A549 (cell line): ENCODE measurements around the gene TMEM121. TPM values are rescaled to one million over a fixed set of nuclear protein-coding genes. Genes with fewer than 3 reads are reported as not detected.

ENCODE experiments used
- ATAC-seq, 2 experiments: fragments of 200-7000 bp in 1 of 2; fragments of >200 bp in 1 of 2; cut with Nextera tagmentation in 1 of 2; cut with Tn5 transposase in 1 of 2; 3 replicates each; pipeline versions ENCODE4 v1.8.0 to v1.9.1; 2018 to 2020; ENCODE audit warnings: mild to moderate bottlenecking in 1 of 2, moderate library complexity in 1 of 2
- CTCF ChIA-PET: fragments of 300-600 bp; sonication (Branson Sonifier 250); formaldehyde crosslinking; extraction: SDS; loops from one replicate; lab custom pipeline; 2021; ENCODE audit warnings: antibody characterized with exemption, inconsistent platforms; lab: Yijun Ruan, JAX
- POLR2A ChIA-PET: fragments of 350-600 bp; formaldehyde crosslinking; extraction: SDS; loops from one replicate; lab custom pipeline; 2021; ENCODE audit warnings: antibody characterized with exemption, inconsistent platforms; lab: Yijun Ruan, JAX
- DNase-seq, 2 experiments: peaks; one replicate each; pipeline versions ENCODE4 v3.0.0 to v3.0.0-alpha.2; 2011 to 2016; ENCODE audit warnings: low read depth in 1 of 2, low spot score in 1 of 2
- FAIRE-seq: peaks from 2 replicates; lab custom pipeline; 2011; peaks lifted over from hg19 to GRCh38; lab: Jason Lieb, UNC
- H3K27ac ChIP-seq, 2 experiments: fragments of >200 bp; sonication (Bioruptor Twin); formaldehyde crosslinking; 3 replicates each; pipeline ENCODE4 v1.5.1; 2016 to 2017
- H3K4me1 ChIP-seq: fragments of >200 bp; sonication (Bioruptor Twin); formaldehyde crosslinking; 3 replicates; pipeline ENCODE4 v1.6.1; 2016
- H3K4me2 ChIP-seq: fragments of >200 bp; sonication (Bioruptor Twin); formaldehyde crosslinking; 3 replicates; pipeline ENCODE4 v1.6.1; 2016
- H3K4me3 ChIP-seq: fragments of >200 bp; sonication (Bioruptor Twin); formaldehyde crosslinking; 3 replicates; pipeline ENCODE4 v1.5.1; 2016
- H3K9me3 ChIP-seq: fragments of >200 bp; sonication (Bioruptor Twin); formaldehyde crosslinking; 3 replicates; pipeline ENCODE4 v1.6.1; 2016
- CBX2 ChIP-seq: fragments of 200-600 bp; sonication (generic); IDR thresholded peaks from 2 replicates; pipeline ENCODE4 v1.6.1; 2016; ENCODE audit warnings: low read depth, mild to moderate bottlenecking, borderline replicate concordance
- CEBPB ChIP-seq, 2 experiments: fragments of >200 bp in 1 of 2; sonication (Bioruptor Twin) in 1 of 2; formaldehyde crosslinking in 1 of 2; IDR thresholded peaks; 2 replicates each; pipeline ENCODE4 v1.6.1; 2012 to 2016
- HOXB5 ChIP-seq: fragments of 250-450 bp; sonication (Bioruptor Pico); IDR thresholded peaks from 2 replicates; pipeline ENCODE4 v1.5.0; 2020; ENCODE audit warnings: mild to moderate bottlenecking, moderate library complexity
- MAZ ChIP-seq: fragments of 150-350 bp; IDR thresholded peaks from 2 replicates; pipeline ENCODE4 v1.6.1; 2014; ENCODE audit warnings: antibody characterized with exemption, low read depth, low read length, borderline replicate concordance
- NFE2L2 ChIP-seq: fragments of 150-350 bp; conservative IDR thresholded peaks from 2 replicates; pipeline ENCODE4 v1.6.1; 2014; ENCODE audit warnings: low read length
- RAD21 ChIP-seq, 2 experiments: fragments of >200 bp in 1 of 2; sonication (Bioruptor Twin) in 1 of 2; formaldehyde crosslinking in 1 of 2; IDR thresholded peaks in 1 of 2; conservative IDR thresholded peaks in 1 of 2; 2 replicates in 1 of 2; 3 replicates in 1 of 2; pipeline ENCODE4 v1.6.1; 2012 to 2018; ENCODE audit warnings: inconsistent platforms in 1 of 2
- RNF2 ChIP-seq: fragments of 200-600 bp; sonication (generic); IDR thresholded peaks from 2 replicates; pipeline ENCODE4 v1.6.1; 2016; ENCODE audit warnings: low read depth, mild to moderate bottlenecking, antibody characterized with exemption, moderate library complexity, borderline replicate concordance
- SMC3 ChIP-seq: fragments of >200 bp; sonication (Bioruptor Twin); formaldehyde crosslinking; IDR thresholded peaks from 3 replicates; pipeline ENCODE4 v1.6.1; 2018; ENCODE audit warnings: inconsistent platforms
- TFCP2L1 ChIP-seq: fragments of 250-450 bp; sonication (Bioruptor Pico); IDR thresholded peaks from 2 replicates; pipeline ENCODE4 v1.5.0; 2021; ENCODE audit warnings: mild to moderate bottlenecking
- ZFP36 ChIP-seq: fragments of 450-650 bp; IDR thresholded peaks from 2 replicates; pipeline ENCODE4 v1.6.1; 2014; ENCODE audit warnings: borderline replicate concordance; ENCODE audit not compliant: partially characterized antibody
- WGBS: methylation state at CpG from one replicate; pipeline ENCODE4 v1.1.6; 2017; ENCODE audit errors: missing lambda C conversion rate; 5-methylcytosine and 5-hydroxymethylcytosine counted together
- polyA plus RNA-seq, 4 experiments: library from polyadenylated mRNA; depleted of rRNA in 3 of 4; stranded (reverse); fragments of >200 nt; fragmentation: RNase III in 1 of 4; extraction: RNeasy Plus Mini Kit Qiagen cat#74134 plus additional on column Dnase treatment in 1 of 4; gene quantifications; 2 replicates in 3 of 4; 3 replicates in 1 of 4; pipeline ENCODE4 v1.2.3, GENCODE V29; 2011 to 2017
- TF ChIP-seq, protein P1 (sequence below): fragments of 250-450 bp; sonication (Bioruptor Pico); IDR thresholded peaks from 2 replicates; pipeline ENCODE4 v1.5.0; 2020; ENCODE audit warnings: low read depth, mild to moderate bottlenecking, moderate library complexity
- TF ChIP-seq, protein P2 (sequence below): fragments of >200 bp; sonication (Bioruptor Twin); formaldehyde crosslinking; IDR thresholded peaks from 3 replicates; pipeline ENCODE4 v1.5.1; 2016
- TF ChIP-seq, protein P3 (sequence below): fragments of 450-650 bp; IDR thresholded peaks from 2 replicates; pipeline ENCODE4 v1.6.1; 2014; ENCODE audit warnings: antibody characterized with exemption
- TF ChIP-seq, protein P4 (sequence below): fragments of 200-600 bp; sonication (generic); IDR thresholded peaks from 2 replicates; pipeline ENCODE4 v1.6.1; 2016; ENCODE audit warnings: antibody characterized with exemption, mild to moderate bottlenecking, moderate library complexity

Gene TMEM121
- polyA plus RNA-seq, 2 of the 4 experiments (the other 2 are of a cell fraction) = 2.3 to 5.7 TPM

DNA sequence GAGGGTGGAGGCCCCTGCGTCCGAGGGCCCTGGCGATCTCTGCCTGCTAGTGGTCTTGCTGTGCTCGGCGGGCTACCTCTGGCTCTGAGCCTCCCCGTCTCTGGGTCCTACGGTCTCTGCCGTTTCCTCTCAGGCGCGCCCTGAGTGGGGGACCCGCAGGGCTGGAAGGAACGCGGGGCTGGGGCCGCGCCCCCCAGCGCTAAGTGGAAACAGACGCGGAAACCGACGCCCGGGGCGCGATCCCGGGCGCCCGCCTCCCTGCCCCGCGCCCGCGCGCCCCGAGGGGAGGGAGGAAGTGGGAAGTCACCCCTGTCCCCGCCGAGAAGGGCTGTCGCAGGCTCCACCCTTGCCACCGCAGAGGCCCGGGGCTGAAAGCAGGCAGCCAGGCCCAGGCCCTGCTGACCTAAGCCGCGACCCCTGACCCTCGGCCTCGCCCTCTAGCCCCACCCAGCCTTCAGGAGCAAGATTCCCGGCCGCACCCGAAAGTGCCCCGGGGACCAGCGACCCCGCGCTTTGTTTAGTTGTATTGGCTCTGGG is 38.9 kb upstream of the TMEM121 start (continued):
- TF ChIP-seq TFCP2L1 (CRISPR knock-in tag) (no peak), RNF2 (0 out of 2 replicates have a peak, but pooled peaks have one; percentile 5), HOXB5 (CRISPR knock-in tag) (no peak), MAZ (no peak), SMC3 (no peak)
- TF ChIP-seq, protein P1, sequence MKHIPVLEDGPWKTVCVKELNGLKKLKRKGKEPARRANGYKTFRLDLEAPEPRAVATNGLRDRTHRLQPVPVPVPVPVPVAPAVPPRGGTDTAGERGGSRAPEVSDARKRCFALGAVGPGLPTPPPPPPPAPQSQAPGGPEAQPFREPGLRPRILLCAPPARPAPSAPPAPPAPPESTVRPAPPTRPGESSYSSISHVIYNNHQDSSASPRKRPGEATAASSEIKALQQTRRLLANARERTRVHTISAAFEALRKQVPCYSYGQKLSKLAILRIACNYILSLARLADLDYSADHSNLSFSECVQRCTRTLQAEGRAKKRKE = no peak

DNA sequence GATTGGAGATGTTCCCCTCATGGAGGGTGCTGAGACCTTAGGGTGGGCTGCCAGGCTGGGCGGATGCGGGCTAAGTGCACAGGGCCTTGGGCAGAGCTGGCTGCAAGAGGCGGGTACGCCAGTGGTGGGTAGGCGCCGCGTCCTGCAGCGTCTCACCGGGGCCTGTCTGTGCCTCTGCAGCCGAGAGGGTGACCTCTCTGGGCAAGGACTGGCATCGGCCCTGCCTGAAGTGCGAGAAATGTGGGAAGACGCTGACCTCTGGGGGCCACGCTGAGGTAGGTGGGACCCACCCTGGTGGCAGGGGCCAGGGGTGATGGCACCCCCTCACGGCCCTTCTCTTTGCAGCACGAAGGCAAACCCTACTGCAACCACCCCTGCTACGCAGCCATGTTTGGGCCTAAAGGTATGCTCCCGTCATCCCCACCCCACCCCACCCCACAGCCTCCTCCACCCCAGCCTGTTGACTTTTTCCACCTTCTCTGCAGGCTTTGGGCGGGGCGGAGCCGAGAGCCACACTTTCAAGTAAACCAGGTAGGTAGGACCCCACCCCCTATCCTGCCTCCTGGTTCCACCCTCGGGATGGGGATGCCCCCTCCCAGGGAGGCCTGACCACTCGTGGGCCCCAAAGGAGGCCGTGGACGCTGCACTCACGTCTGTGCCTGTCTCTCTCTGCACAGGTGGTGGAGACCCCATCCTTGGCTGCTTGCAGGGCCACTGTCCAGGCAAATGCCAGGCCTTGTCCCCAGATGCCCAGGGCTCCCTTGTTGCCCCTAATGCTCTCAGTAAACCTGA is 38.2 kb upstream of the TMEM121 start:
- TF ChIP-seq SMC3 = 0 out of 3 replicates have a peak, but pooled peaks have one; percentile 19
- TF ChIP-seq, protein P2, sequence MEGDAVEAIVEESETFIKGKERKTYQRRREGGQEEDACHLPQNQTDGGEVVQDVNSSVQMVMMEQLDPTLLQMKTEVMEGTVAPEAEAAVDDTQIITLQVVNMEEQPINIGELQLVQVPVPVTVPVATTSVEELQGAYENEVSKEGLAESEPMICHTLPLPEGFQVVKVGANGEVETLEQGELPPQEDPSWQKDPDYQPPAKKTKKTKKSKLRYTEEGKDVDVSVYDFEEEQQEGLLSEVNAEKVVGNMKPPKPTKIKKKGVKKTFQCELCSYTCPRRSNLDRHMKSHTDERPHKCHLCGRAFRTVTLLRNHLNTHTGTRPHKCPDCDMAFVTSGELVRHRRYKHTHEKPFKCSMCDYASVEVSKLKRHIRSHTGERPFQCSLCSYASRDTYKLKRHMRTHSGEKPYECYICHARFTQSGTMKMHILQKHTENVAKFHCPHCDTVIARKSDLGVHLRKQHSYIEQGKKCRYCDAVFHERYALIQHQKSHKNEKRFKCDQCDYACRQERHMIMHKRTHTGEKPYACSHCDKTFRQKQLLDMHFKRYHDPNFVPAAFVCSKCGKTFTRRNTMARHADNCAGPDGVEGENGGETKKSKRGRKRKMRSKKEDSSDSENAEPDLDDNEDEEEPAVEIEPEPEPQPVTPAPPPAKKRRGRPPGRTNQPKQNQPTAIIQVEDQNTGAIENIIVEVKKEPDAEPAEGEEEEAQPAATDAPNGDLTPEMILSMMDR = no peak
- peak; percentile 11 to 23; a peak in 3 of 5 replicates for TF ChIP-seq RAD21 (conservative IDR thresholded peaks at IDR 0.05 in 1 of 2, IDR thresholded peaks at IDR 0.05 in 1 of 2)
- CTCF ChIA-PET = interaction anchor here (0.9 to 3.8 kb wide), 11 partner anchors 9 to 513 kb away, joined by 3 to 132 read pairs (median 15); partner anchors contain the start of gene TMEM121
- POLR2A ChIA-PET = interaction anchor here (2.5 kb wide), 1 partner anchor 7 kb away, joined by 81 read pairs; no protein-coding TSS in a partner anchor
- peak overlapping the region; percentile 59 for H3K4me3 ChIP-seq
- peak in 1 of 2 experiments; percentile 59 for DNase-seq
- WGBS = 3% methylated on average over 8 of the region's 26 CpGs
- FAIRE-seq = no peak
- H3K4me2 ChIP-seq = peak overlapping the region; percentile 92
- H3K9me3 ChIP-seq = no peaks in the 10 kb centered on the region
- peak overlapping the region; percentile 84 to 99 for H3K27ac ChIP-seq
- no peak for ATAC-seq
- H3K4me1 ChIP-seq = peaks cover 62% of the 10 kb centered on the region

DNA sequence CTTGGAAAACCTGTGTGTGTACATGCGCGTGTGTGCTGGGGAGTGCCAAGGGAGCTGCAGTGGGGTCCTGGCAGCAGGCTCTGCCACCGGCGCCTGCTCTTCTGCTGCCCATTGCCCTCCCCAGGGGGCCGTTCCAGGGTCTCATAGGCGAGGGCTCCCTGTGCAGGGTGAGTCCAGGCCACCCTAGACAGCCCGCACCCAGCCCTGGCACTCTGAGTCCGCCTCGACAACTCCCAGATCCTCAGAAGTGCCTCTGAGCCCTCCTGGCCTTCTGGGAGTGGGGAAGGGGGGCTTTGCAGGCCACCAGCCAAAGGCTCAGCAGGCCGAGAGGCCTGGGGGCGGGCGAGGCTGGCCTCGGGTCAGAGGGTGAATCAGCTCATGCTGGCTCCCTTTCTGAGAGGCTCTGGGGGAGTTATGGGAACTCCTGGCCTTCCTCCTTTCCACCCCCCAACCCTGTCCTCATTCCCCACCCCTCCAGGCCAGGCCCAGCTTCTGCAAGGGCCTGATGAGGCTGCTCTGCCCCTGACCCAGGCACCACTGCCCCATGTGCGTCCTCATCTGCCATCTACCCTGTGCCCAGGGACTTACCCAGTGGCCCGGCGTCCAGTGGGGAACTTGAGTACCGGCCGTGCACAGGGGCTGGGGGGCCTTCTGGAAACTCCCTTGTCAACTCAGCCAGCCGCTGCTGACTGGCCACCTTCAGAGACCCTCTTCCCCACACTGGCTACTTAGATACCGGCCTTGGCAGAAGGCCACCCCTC is 37.4 kb upstream of the TMEM121 start:
- CTCF ChIA-PET = interaction anchor here (0.8 to 3.8 kb wide), 32 partner anchors 10 to 513 kb away, joined by 3 to 132 read pairs (median 6); partner anchors contain the start of genes BTBD6 and TMEM121
- H3K27ac ChIP-seq = peak overlapping the region; percentile 84 to 99
- peak overlapping the region; percentile 59 for H3K4me3 ChIP-seq
- peak overlapping the region; percentile 92 for H3K4me2 ChIP-seq
- H3K4me1 ChIP-seq = peaks cover 54% of the 10 kb centered on the region
- TF ChIP-seq CEBPB (IDR thresholded peaks at IDR 0.05) (no peak), NFE2L2 (no peak), CBX2 (no peak), ZFP36 (no peak), SMC3 (no peak)
- TF ChIP-seq, protein P3, sequence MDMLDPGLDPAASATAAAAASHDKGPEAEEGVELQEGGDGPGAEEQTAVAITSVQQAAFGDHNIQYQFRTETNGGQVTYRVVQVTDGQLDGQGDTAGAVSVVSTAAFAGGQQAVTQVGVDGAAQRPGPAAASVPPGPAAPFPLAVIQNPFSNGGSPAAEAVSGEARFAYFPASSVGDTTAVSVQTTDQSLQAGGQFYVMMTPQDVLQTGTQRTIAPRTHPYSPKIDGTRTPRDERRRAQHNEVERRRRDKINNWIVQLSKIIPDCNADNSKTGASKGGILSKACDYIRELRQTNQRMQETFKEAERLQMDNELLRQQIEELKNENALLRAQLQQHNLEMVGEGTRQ = no peak
- TF ChIP-seq, protein P4, sequence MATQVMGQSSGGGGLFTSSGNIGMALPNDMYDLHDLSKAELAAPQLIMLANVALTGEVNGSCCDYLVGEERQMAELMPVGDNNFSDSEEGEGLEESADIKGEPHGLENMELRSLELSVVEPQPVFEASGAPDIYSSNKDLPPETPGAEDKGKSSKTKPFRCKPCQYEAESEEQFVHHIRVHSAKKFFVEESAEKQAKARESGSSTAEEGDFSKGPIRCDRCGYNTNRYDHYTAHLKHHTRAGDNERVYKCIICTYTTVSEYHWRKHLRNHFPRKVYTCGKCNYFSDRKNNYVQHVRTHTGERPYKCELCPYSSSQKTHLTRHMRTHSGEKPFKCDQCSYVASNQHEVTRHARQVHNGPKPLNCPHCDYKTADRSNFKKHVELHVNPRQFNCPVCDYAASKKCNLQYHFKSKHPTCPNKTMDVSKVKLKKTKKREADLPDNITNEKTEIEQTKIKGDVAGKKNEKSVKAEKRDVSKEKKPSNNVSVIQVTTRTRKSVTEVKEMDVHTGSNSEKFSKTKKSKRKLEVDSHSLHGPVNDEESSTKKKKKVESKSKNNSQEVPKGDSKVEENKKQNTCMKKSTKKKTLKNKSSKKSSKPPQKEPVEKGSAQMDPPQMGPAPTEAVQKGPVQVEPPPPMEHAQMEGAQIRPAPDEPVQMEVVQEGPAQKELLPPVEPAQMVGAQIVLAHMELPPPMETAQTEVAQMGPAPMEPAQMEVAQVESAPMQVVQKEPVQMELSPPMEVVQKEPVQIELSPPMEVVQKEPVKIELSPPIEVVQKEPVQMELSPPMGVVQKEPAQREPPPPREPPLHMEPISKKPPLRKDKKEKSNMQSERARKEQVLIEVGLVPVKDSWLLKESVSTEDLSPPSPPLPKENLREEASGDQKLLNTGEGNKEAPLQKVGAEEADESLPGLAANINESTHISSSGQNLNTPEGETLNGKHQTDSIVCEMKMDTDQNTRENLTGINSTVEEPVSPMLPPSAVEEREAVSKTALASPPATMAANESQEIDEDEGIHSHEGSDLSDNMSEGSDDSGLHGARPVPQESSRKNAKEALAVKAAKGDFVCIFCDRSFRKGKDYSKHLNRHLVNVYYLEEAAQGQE = no peak
- TF ChIP-seq, all 56 proteins: peak for 0
- DNase-seq (peak in 1 of 2 experiments; percentile 44), ATAC-seq (no peak), FAIRE-seq (no peak)
- WGBS = 29% methylated on average over 9 of the region's 20 CpGs
- H3K9me3 ChIP-seq = no peaks in the 10 kb centered on the region
- POLR2A ChIA-PET = interaction anchor here (0.9 to 2.5 kb wide), 9 partner anchors 8 to 188 kb away, joined by 3 to 81 read pairs (median 5); partner anchors contain the start of gene BRF1
